ENCODE results near the gene LGALS7B. TPM values are rescaled to one million over a fixed set of nuclear protein-coding genes. Genes with fewer than 3 reads are reported as not detected.

Gene LGALS7B
- total and polyA plus RNA-seq, 2 of the 4 experiments (the other 2 are of a cell fraction): not detected

GRCh38 chr19:38744874-38745273 lies 44.1 kb upstream of the LGALS7B start:
- DNase-seq (no peak), ATAC-seq (ENCODE audit: low read depth) (no peak)
- Histone ChIP-seq H2BK5ac (ENCODE audit: low read depth, low read length, poor library complexity, severe bottlenecking) (no peak overlapping the region), H2BK120ac (ENCODE audit: low read depth, low read length) (no peak overlapping the region), H2BK20ac (ENCODE audit: low read depth, low read length) (no peak overlapping the region), H3K9me1 (ENCODE audit: insufficient read depth, low read length) (no peaks in the 10 kb centered on the region), H2AFZ (replicated peaks; ENCODE audit: low read length, poor library complexity) (no peak overlapping the region), H4K5ac (ENCODE audit: low read depth, low read length) (no peak overlapping the region), H3K14ac (replicated peaks; ENCODE audit: low read depth, low read length) (no peak overlapping the region), H3K4me1 (ENCODE audit: control insufficient read depth, insufficient read depth, low read length) (no peaks in the 10 kb centered on the region), H2AK5ac (ENCODE audit: low read depth, low read length) (no peak overlapping the region), H3K36me3 (ENCODE audit: control insufficient read depth, insufficient read depth, low read length) (no peaks in the 10 kb centered on the region), H3K79me1 (ENCODE audit: low read depth in 1 of 2, low read length in 2 of 2) (no peaks in the 10 kb centered on the region), H3K9ac (ENCODE audit: low read depth, low read length) (no peak overlapping the region), H3K18ac (ENCODE audit: low read depth, low read length) (no peak overlapping the region), H3K27ac (ENCODE audit: insufficient read depth, low read length) (no peak overlapping the region), H2AK9ac (replicated peaks; ENCODE audit: low read depth, low read length, poor library complexity) (no peak overlapping the region), H3K56ac (ENCODE audit: extremely low read depth, insufficient read depth, low read length) (no peak overlapping the region), H3K27me3 (ENCODE audit: control insufficient read depth, insufficient read depth, low read length) (no peaks in the 10 kb centered on the region; the same call in 1 of the 2 replicates), H3K4me2 (ENCODE audit: low read depth, low read length) (no peak overlapping the region), H3K4ac (ENCODE audit: low read depth, low read length) (no peak overlapping the region), H3K9me3 (ENCODE audit: control insufficient read depth, insufficient read depth, low read length) (no peaks in the 10 kb centered on the region), H4K20me1 (ENCODE audit: insufficient read depth, low read length) (no peaks in the 10 kb centered on the region), H3K23ac (ENCODE audit: low read depth, low read length) (no peak overlapping the region), H4K91ac (ENCODE audit: insufficient read depth, low read depth, low read length) (no peak overlapping the region), H2BK15ac (ENCODE audit: low read depth, low read length) (no peak overlapping the region), H4K8ac (ENCODE audit: low read depth in 2 of 2, low read length in 2 of 2) (no peak overlapping the region), H3K4me3 (ENCODE audit: insufficient read depth, low read depth, low read length) (no peak overlapping the region)
- no peak for TF ChIP-seq CTCF (conservative IDR thresholded peaks at IDR 0.05; ENCODE audit: low read depth, low read length)
- TF ChIP-seq CEBPB (IDR thresholded peaks at IDR 0.05; ENCODE audit: low read depth, low read length): no peak
- TF ChIP-seq RAD21 (IDR thresholded peaks at IDR 0.05; ENCODE audit: low read length): no peak
- no peak for TF ChIP-seq BHLHE40 (IDR thresholded peaks at IDR 0.05; ENCODE audit: low read depth, low read length)
- TF ChIP-seq SMC3 (IDR thresholded peaks at IDR 0.05; ENCODE audit: low read depth, low read length): no peak
- TF ChIP-seq NFE2L2 (IDR thresholded peaks at IDR 0.05; ENCODE audit: low read depth, low read length): no peak
- TF ChIP-seq MAZ (IDR thresholded peaks at IDR 0.05; ENCODE audit: borderline replicate concordance, low read depth, low read length): no peak
- TF ChIP-seq ELK1 (IDR thresholded peaks at IDR 0.05; ENCODE audit: borderline replicate concordance, low read depth, low read length): no peak
- dilution Hi-C loops (cut with HindIII; ENCODE audit: low sequenced_read_pairs, unreplicated experiment): no loop called here
- ChIA-PET CTCF (no interaction called here), POLR2A (ENCODE audit: unreplicated experiment) (no interaction called here)
- BruUV-seq (replicated peaks): no TSS peak
- in situ Hi-C loops (cut with MboI; ENCODE audit: low sequenced_read_pairs): loop anchor here (25.0 kb wide), 1 partner anchor 167 kb away; the partner anchor contains the start of gene CCER2
- intact Hi-C loops (cut with micrococcal nuclease): no loop called here
- 100% methylated on average over 1 of the region's 6 CpGs; no CpG with 5 or more reads in 1 of the 2 experiments for WGBS, 2 experiments (ENCODE audit: extremely low coverage in 2 of 2, insufficient read length in 1 of 2)
